GM18951 (cell line): ENCODE results near the gene ITFG1.
"Not testable (repeated sequence)": the region's sequence is repeated elsewhere in the genome, so short reads cannot be mapped to it uniquely, and the experiment has no call there.

Experiments
- POLR2A ChIP-seq: IDR thresholded peaks from 4 replicates; pipeline ENCODE4 v1.6.1; 2011; ENCODE audit warnings: mild to moderate bottlenecking; ENCODE audit not compliant: insufficient read length, insufficient read depth; ENCODE audit errors: extremely low read depth
- in situ Hi-C: fragments of 300-500 bp; cut with MboI; formaldehyde crosslinking; loops from one replicate; pipeline ENCODE4 v1.12.0; 2022; ENCODE audit warnings: low sequenced_read_pairs, mixed read lengths, inconsistent platforms; ENCODE audit not compliant: unreplicated experiment

Gene ITFG1

GRCh38 chr16:47143677-47144558, 316.9 kb downstream of the ITFG1 start, which contains the start of gene NETO2:
Gene NETO2, minus strand, starts transcription at chr16:47143945. Its CDS starts 333 bp downstream, at chr16:47143612.
- in situ Hi-C loops: no loop called here
- TF ChIP-seq POLR2A: peak; percentile 92

DNA sequence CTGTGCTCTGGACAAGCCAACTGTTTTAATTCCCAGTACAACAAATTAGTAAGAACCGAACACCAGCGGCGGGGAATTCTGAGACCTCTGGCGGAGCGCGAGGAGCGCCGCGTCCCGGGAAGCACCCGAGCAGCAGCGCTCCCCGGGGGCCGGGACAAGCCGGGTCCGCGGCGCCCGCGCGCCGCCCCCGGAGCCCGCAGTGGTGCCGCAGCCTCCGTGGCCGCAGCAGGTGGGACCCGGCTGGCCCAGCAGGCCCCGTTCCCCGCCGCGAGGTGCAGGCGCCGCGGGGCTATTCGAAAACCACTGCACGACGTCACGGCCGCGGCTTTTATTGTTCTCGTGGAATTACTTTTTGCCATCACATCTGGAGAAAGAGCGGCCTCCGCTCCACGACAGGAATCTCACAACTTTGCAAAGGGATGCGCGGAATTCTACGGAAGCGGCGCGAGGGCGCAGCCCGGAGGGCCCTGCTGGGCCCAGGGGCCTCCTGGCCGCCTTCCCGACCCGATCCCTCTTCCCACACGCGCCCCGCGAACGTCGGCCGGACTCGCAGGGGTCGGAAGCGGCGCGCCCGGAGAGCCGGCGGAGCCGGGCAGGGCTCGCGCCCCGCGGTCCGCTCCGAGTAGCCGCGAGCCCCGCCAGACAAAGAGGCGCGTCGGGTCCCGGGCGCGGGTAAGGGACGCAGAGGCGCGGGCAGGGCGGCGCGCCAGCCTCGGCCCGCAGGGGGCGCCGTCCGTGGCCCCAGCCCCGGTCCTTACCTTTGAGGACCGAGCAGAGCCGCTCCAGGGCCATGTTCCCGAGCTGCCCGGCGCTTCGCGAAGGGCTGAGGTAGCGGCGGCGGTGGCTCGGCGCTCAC, 317.8 kb downstream of the ITFG1 start:
- peak; percentile 16 for TF ChIP-seq POLR2A
- in situ Hi-C loops: no loop called here

- in situ Hi-C loops: no loop called here
- TF ChIP-seq POLR2A: no peak
These were observed 318.4 kb downstream of the ITFG1 start for GRCh38 chr16:47142486-47142820.

DNA sequence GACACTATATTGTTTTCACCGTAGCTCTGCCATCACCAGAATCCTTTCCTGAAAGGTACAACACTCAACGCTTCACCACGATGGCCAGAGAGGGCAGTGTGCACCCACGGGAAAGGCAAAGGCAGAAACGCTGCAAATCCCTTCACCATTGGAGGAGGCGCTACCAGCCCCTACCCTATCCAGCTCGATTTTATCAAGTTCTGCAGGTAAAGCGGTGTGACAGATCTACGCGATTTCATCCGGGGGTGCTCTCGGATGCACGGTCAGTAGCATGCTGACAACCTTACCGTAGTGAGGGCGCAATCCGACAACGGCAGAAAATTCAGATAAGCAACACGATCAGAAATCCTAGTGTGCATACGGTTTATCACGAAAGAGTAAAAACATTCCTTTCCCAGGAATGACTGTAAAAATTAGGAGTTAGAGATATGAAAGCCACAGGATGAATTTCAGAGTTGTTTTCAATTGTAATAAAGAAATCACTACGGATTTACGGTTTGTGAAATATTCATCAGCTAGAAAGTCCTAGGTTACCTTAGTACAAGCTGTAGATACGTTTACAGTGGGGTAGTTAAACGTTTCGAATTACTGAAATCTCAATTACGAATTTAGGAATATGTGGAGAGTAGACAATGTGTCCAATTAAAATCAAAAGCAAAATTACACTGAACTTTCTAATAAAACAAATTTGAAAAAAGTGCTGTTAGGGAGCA, 318.9 kb downstream of the ITFG1 start:
- TF ChIP-seq POLR2A: peak; percentile 64
- in situ Hi-C loops: no loop called here

DNA sequence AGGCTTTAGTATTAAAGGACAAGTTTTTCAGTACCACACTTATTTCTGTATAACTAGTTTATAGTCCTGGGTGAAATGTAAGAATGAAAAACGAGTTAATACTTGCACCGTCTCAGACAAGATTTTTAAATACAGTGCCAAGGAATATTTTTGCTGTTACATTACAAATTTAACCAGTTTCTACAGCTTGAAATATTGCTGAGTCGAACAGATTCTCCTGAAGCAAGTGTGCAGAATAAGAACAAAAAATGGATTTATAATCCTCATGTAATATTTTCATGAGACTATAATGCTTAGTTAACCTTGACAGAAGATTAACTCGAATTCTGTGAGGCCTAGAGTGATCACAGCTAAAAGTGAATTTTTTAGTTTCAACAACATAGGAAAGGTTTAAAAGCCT, 320.2 kb downstream of the ITFG1 start:
- in situ Hi-C loops: no loop called here

DNA sequence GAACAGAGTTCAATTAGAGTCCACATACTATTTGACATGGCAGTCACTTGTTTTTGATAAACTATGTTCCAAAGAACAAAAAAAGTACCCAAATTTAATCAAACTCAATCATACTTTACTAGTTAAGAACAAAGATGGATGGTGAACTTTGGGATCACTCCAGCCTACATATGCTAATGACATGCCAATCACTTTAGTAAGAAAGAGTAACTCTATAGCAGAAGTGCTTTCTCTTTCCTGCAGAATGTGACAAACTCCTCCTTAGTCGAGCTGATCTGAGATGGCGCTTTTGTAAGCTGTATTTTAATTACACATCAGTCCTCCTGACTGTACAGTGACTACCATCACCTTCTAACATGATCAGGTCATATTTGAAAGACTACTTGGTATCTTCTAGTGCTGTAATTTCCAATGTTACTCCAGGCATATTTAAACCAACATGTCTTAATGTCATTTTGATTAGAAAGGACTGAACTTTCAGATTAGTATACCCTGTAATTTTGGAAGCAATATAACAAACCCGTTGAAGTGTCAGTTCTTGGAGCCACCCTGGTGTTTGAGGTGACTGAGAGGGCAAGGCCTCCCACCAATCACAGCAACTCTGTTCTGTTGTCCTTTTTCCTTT, 321.2 kb downstream of the ITFG1 start:
- in situ Hi-C loops: no loop called here
- TF ChIP-seq POLR2A: no peak

More for the DNA sequence above, 320.2 kb downstream of the ITFG1 start:
- TF ChIP-seq POLR2A: no peak

DNA sequence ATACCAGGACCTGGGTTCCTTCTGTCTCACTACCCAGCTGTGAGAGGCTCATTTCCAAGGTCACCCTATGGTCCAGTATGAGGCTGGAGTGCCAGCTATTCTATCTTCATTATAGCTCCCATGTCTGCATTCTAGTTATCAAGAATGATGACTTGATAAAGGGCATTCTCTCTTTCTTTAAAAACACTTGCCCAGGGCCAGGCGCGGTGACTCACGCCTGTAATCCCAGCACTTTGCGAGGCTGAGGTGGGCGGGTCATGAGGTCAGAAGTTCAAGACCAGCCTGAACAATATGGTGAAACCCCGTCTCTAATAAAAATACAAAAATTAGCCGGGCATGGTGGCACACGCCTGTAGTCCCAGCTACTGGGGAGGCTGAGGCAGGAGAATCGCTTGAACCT, 322.9 kb downstream of the ITFG1 start:
- in situ Hi-C loops: not testable (repeated sequence)

DNA sequence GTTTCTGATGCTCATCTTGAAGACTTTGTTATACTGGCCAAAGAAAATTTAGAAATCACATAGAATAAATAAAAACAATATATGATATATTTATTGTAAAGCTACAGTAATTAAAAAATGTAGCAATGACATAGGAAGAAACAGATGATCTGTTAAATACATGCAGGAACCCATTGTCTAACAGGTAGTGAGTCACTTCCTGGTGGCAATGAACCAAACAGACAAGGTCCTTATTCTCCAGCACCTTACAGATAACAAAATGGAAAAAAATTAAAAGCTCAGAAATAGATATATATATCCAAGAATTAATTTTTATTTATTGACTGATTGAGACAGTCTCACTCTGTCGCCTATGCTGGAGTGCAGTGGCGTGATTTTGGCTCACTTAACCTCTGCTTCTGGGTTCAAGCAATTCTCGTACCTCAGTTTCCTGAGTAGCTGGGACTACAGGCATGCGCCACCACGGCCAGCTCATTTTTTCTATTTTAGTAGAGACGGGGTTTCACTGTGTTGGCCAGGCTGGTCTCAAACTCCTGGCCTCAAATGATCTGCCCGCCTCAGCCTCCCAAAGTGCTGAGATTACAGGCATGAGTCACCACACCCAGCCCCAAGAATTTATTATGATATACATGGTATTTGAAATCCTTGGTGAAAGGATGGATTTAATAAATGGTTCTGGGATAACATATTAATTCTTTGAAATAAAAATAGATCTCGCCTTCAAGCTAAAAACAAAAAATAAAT, 324.6 kb downstream of the ITFG1 start:
- in situ Hi-C loops: no loop called here
- no peak for TF ChIP-seq POLR2A

DNA sequence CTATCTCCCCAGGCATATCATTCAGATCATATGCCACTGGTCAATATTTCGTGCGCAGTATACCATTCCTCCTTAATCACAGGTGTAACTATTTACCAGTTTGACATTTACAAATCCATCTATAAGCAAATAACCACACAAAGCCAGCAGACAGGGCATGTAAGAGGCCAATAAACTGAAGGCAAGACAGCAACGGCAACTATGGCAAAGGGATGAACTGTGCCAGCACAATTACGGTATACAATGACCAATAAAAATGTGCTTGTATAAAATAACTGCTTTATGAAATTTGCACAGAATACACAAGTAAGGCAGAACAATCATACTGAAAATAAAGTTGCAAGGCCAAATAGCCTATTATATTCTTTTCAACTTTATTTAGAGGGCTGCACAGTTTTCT, 326.3 kb downstream of the ITFG1 start:
- in situ Hi-C loops: no loop called here
- TF ChIP-seq POLR2A: no peak

DNA sequence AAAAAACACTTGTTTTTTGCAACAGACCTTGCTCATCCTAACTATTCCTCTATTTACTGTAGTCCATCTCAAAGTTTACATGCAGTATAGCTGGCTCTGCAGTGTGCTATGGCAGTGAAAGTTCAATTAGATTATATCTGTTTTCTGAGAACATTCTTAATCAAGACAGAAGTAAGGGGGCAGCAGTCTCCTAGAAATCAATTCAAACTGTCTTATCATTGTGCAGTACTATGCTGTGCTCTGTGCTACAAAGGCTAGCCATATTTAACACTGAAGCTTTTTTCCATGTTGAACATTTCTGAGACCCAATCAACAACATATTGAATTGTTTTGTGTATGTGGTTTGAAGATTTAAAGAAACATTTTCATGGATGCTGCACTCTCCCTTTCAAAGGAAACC, 328.6 kb downstream of the ITFG1 start:
- in situ Hi-C loops: no loop called here

GRCh38 chr16:47129755-47130435, 331.0 kb downstream of the ITFG1 start:
- in situ Hi-C loops: no loop called here

More for the DNA sequence above, 328.6 kb downstream of the ITFG1 start:
- TF ChIP-seq POLR2A: no peak

DNA sequence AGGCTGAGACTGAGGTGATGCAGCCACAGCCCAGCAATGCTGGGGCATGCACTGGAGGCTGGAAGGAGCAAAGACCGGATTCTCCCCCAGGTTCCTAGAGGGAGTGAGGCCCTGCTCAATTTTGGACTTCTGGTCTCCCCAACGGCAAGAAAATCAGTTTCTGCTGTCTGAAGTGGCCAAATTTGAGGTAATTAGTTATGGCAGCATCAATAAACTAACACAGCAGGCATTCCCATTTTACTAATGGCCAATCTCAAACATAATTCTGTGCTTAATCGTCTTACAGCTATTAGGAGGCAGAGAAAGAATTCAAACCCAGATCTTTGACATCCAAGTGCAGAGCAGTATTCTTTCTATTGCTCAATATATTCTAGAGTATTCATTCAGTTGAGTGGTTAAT, 333.3 kb downstream of the ITFG1 start:
- TF ChIP-seq POLR2A: no peak
- in situ Hi-C loops: no loop called here

More at GRCh38 chr16:47129755-47130435, 331.0 kb downstream of the ITFG1 start:
- no peak for TF ChIP-seq POLR2A
